GM21576 (cell line): ENCODE results near the gene C3orf62.
A peak's percentile ranks its signal among the peaks of the same experiment; 100 is the strongest.

Source experiments
- ATAC-seq: cut with Tn5 transposase; IDR thresholded peaks from one replicate; pipeline ENCODE4 v1.9.1; 2021; ENCODE audit warnings: mild to moderate bottlenecking, moderate library complexity; ENCODE audit not compliant: unreplicated experiment

Gene C3orf62

GRCh38 chr3:49276475-49277382 lies at the start of gene C3orf62:
Gene C3orf62, minus strand, starts transcription at chr3:49277232. Its CDS starts 360 bp downstream, at chr3:49276872.
- peak; percentile 64 for ATAC-seq

DNA sequence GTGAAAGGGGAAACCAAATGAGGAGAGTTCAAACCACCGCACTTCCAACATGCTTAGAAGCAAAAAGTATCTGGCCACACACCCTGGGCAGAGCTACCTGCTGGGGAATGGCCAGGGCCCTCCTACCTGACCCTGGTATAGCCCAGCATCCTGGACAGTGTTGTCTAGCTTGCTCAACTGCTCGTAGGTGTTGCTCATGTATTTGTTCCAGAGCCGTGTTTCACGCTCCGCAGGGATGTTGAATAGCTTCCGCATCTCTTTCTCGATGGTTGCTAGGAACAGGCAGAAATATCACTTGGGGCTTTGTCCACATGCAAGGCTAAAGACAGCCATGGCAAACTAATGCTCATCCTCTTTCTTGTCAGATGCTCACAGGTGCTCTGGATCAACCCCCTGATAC lies 47.7 kb upstream of the C3orf62 start:
- no peak for ATAC-seq

GRCh38 chr3:49316696-49317457 lies 39.8 kb upstream of the C3orf62 start:
- no peak for ATAC-seq

DNA sequence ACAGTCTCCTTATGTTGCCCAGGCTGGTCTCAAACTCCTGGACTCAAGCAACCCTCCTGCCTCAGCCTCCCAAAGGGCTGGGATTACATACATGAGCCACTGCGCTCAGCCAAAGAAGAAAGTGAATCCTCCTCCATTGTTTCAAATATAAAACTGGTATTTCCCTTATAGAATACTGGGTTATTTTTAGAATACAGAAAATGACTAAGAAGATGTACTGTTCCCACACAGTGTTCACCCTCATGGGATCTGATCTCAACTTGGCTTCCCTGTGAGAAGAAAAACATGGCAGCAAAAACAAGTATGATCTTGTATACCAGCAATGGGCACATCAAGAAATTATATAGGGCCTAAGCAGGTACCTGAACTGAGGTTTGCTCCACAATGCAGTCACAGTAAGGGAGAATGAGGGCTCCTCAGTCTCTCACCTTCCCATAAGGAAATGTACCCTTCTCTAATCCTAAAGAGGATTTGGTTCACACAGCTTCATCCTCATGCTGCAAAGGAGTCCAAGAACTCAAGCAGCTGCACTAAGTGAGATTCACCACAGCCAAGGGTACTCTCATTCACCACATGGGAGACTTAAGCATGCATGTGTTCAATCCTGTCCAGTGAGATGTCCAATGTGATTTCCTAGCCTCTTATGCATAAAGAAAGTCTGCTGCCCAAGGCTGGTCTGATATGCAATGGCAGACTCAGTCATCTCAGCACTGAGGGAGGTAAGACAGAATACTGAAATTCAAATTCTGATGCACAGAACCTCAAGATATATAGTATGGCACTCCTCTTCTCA lies 37.1 kb upstream of the C3orf62 start:
- ATAC-seq = no peak

- no peak for ATAC-seq
These were observed 34.3 kb upstream of the C3orf62 start for GRCh38 chr3:49311283-49311682.

DNA sequence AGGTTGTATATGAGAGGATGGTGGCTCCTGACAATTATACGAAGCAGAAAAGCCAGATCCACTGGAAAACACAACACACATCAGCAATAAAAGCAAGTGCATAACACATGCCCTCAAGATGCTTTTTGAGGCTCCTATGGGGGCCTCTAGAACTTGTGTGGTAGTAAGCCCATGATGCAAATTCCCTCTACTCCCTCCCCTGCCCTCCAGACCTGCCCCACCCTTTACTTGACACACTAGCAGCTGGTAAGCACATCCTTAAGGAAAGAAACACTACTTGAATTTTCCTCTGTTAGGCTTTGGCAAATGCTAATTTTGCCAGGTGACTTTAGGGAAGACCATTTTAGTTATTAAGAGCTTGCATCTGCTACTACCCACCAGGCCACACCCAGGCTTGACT lies 33.6 kb upstream of the C3orf62 start:
- ATAC-seq = no peak

- ATAC-seq = no peak
These were observed 28.6 kb upstream of the C3orf62 start for GRCh38 chr3:49305608-49306007.

DNA sequence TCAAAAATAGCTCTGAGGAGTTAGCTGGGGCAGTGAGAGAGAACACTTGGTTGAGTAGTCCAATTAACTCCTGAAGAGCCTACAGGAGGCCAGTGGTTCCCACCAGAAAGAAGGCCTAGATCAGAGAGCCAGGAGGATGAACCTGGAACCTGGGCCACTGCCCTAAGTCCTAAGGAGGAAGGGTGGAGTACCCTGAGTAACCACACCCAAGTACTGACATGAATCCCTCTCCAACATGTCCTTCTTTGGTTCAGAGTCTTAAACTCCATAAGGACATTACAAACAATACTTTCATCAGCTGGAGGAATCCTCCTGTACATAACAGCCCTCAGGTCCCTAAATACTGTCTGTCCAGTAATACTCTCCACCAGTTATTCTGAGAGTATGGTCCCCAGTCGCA lies 25.6 kb upstream of the C3orf62 start:
- ATAC-seq = no peak

DNA sequence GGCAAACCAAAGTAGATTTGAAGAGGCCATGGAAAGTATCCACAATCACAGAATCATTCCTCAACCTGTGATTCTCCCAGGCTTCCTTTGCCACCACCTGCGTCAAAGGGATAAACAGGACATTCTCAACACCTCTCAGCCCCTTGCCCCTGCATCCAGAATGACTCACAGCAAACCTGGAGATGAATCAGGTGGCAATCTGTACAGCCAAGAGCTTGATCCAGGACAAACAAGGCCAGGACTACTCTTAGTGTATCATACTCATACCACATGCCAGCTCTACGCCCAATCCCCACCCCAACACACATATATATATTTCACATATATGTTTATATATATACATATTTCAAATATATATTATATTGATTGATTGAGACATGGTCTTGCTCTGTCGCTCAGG lies 23.6 kb upstream of the C3orf62 start:
- no peak for ATAC-seq

- no peak for ATAC-seq
These were observed 21.5 kb upstream of the C3orf62 start for GRCh38 chr3:49298511-49298910.

- no peak for ATAC-seq
These were observed 19.9 kb upstream of the C3orf62 start for GRCh38 chr3:49296781-49297411.

DNA sequence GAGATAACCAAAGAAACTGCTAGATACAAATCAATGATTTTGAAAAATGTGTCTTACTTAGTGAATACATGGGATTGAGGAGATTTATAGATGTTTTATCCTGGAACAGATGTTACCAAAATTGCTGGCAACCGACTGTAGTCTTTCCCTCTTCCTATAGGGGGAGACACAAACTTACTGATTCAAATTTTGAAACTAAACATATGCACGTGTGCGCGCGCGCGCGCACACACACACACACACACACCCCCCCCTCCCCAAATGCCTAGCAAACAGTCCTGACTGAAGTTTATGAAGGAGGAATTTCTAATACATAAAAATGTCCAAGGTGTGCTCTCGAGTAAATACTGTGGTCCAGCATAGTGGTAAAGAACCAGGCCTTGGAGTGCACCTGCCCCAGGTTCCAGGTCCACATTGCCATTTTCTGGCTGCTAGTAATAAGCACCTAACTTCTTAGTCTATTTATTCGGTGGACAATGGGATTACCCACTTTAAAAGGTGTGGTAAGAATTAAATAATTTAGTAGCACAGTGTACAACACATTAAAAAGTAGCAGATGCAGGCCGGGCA lies 18.5 kb upstream of the C3orf62 start:
- no peak for ATAC-seq

- no peak for ATAC-seq
These were observed 17.3 kb upstream of the C3orf62 start for GRCh38 chr3:49294343-49294742.

GRCh38 chr3:49283997-49284396 lies 7.0 kb upstream of the C3orf62 start:
- ATAC-seq = no peak

GRCh38 chr3:49279376-49279775 lies 2.3 kb upstream of the C3orf62 start:
- no peak for ATAC-seq

- no peak for ATAC-seq
These were observed 1.5 kb upstream of the C3orf62 start for GRCh38 chr3:49278548-49278947.

GRCh38 chr3:49277383-49277775 lies 347 bp upstream of the C3orf62 start:
- no peak for ATAC-seq

DNA sequence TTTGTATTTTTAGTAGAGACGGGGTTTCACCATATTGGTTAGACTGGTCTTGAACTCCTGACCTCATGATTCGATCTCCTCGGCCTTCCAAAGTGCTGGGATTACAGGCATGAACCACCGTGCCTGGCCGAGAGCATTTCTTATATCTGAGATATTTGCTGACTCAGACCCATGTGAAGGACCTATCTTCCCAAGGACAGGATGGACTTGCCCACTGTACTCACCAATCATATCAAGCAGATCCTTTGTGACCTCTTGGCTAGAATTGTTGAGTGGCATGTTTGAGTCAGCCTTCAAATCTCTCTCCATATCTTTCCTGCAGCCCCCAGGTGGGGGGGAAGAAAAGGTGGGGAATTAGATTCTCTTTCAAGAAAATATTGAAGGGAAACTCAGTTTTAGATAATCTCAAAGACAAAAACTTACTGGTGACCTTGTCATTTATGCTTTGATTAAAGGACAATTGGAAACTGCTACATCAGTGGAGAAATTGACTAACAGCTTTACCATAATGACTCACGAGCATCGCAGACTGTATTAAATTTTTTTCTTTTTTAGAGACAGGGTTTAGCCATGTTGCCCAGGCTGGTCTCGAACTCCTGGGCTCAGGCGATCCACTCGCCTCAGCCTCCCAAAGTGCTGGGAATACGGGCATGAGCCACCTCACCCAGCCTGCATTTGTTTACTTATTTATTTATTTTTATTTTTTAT lies 3.1 kb downstream of the C3orf62 start:
- no peak for ATAC-seq

- no peak for ATAC-seq
These were observed 6.0 kb downstream of the C3orf62 start for GRCh38 chr3:49271047-49271446.

DNA sequence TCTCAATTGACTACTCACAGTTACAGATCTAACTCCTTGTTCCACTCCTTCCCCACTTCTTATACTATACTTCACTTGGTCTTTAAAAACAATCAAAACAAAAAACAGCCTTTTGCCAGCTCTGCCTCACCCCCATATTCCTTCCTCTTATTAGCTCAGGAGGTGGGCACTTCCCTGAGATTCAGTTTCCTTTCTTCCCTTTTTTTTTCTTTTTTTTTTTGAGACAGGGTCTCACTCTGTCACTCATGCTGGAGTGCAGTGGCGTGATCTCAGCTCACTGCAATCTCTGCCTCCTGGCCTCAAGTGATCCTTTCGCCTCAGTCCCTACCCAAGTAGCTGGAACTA lies 6.9 kb downstream of the C3orf62 start:
- ATAC-seq = no peak
